SK-N-SH (cell line): ENCODE data around the gene PCNX1. TPM values are rescaled to one million over a fixed set of nuclear protein-coding genes. Genes with fewer than 3 reads are reported as not detected.
"Not testable (repeated sequence)": the region's sequence is repeated elsewhere in the genome, so short reads cannot be mapped to it uniquely, and the experiment has no call there.

Experiments
- CTCF ChIA-PET: fragments of 300-600, 350-600 bp; formaldehyde crosslinking; extraction: SDS; loops from one replicate; lab custom pipeline; 2021; lab: Yijun Ruan, JAX
- POLR2A ChIA-PET: fragments of 350-600 bp; sonication (Branson Sonifier 250); formaldehyde crosslinking; extraction: SDS; loops from one replicate; lab custom pipeline; 2020; ENCODE audit warnings: antibody characterized with exemption, inconsistent platforms; lab: Yijun Ruan, JAX
- DNase-seq: peaks from one replicate; pipeline ENCODE4 v3.0.0; 2012
- H2AFZ ChIP-seq: fragments of 200-600 bp; sonication (generic); 2 replicates; pipeline ENCODE4 v1.8.1; 2016; ENCODE audit warnings: antibody characterized with exemption, mild to moderate bottlenecking, low read depth
- H3F3A ChIP-seq: fragments of 200-600 bp; sonication (generic); replicated peaks from 2 replicates; pipeline ENCODE3; 2016; ENCODE audit warnings: antibody characterized with exemption, mild to moderate bottlenecking; ENCODE audit not compliant: insufficient read depth
- H3K27ac ChIP-seq, 2 experiments: fragments of 200-500 bp in 1 of 2; fragments of 200-600 bp in 1 of 2; sonication (Bioruptor generic) in 1 of 2; sonication (generic), shearing (Covaris generic) in 1 of 2; 2 replicates each; pipeline versions ENCODE4 v1.5.1 to v1.6.1; 2014 to 2016; ENCODE audit warnings: low read depth in 2 of 2, inconsistent platforms in 1 of 2, low read length in 1 of 2, mild to moderate bottlenecking in 1 of 2, mixed read lengths in 1 of 2
- H3K27me3 ChIP-seq: fragments of 200-600 bp; sonication (generic), shearing (Covaris generic); 2 replicates; pipeline ENCODE4 v1.6.1; 2016; ENCODE audit warnings: mixed run types; ENCODE audit not compliant: insufficient read depth
- H3K36me3 ChIP-seq, 2 experiments: fragments of 200-500 bp in 1 of 2; fragments of 200-600 bp in 1 of 2; sonication (Bioruptor generic) in 1 of 2; sonication (generic) in 1 of 2; replicated peaks in 1 of 2; 2 replicates each; pipeline versions ENCODE3 to v1.5.1; 2014 to 2016; ENCODE audit warnings: low read length in 1 of 2, mild to moderate bottlenecking in 1 of 2; ENCODE audit not compliant: insufficient read depth in 2 of 2, control insufficient read depth in 1 of 2
- H3K4me1 ChIP-seq, 2 experiments: fragments of 200-500 bp in 1 of 2; fragments of 200-600 bp in 1 of 2; sonication (Bioruptor generic) in 1 of 2; sonication (generic), shearing (Covaris generic) in 1 of 2; 2 replicates each; pipeline versions ENCODE4 v1.5.1 to v1.6.1; 2014 to 2016; ENCODE audit warnings: low read depth in 1 of 2, low read length in 1 of 2, mixed run types in 1 of 2; ENCODE audit not compliant: insufficient read depth in 2 of 2, control insufficient read depth in 1 of 2
- H3K4me2 ChIP-seq: fragments of 200-600 bp; sonication (generic), shearing (Covaris generic); 2 replicates; pipeline ENCODE4 v1.6.1; 2017; ENCODE audit warnings: mixed run types
- H3K4me3 ChIP-seq, 2 experiments: fragments of 200-500 bp in 1 of 2; fragments of 200-600 bp in 1 of 2; sonication (Bioruptor generic) in 1 of 2; sonication (generic), shearing (Covaris generic) in 1 of 2; 2 replicates each; pipeline versions ENCODE4 v1.5.1 to v1.8.1; 2014 to 2016; ENCODE audit warnings: low read depth in 2 of 2, inconsistent platforms in 1 of 2, low read length in 1 of 2, mild to moderate bottlenecking in 1 of 2, mixed read lengths in 1 of 2, moderate library complexity in 1 of 2
- H3K79me2 ChIP-seq: fragments of 200-600 bp; sonication (generic); 2 replicates; pipeline ENCODE4 v1.8.1; 2017; ENCODE audit warnings: mild to moderate bottlenecking; ENCODE audit not compliant: insufficient read depth
- H3K9ac ChIP-seq: fragments of 200-600 bp; sonication (generic); 2 replicates; pipeline ENCODE4 v1.6.1; 2017; ENCODE audit warnings: mixed run types
- H3K9me2 ChIP-seq: fragments of 200-600 bp; sonication (generic); 2 replicates; pipeline ENCODE4 v1.6.1; 2017; ENCODE audit warnings: mixed run types
- H3K9me3 ChIP-seq: fragments of 200-600 bp; sonication (generic); 2 replicates; pipeline ENCODE4 v1.6.1; 2017; ENCODE audit warnings: mixed run types, mild to moderate bottlenecking, moderate library complexity
- H4K20me1 ChIP-seq: fragments of 200-600 bp; sonication (generic); 2 replicates; pipeline ENCODE4 v1.6.1; 2017; ENCODE audit warnings: mild to moderate bottlenecking, mixed run types; ENCODE audit not compliant: insufficient read depth
- EP300 ChIP-seq, 2 experiments: IDR thresholded peaks; 2 replicates each; pipeline versions ENCODE4 v1.4.0 to v1.6.1; 2012; ENCODE audit warnings: borderline replicate concordance in 1 of 2, low read depth in 1 of 2, low read length in 1 of 2
- EZH2phosphoT487 ChIP-seq: fragments of 200-600 bp; sonication (generic); IDR thresholded peaks from 2 replicates; pipeline ENCODE4 v1.6.1; 2017; ENCODE audit warnings: low read depth, mixed run types, mild to moderate bottlenecking, antibody characterized with exemption, moderate library complexity, borderline replicate concordance
- FOXM1 ChIP-seq: IDR thresholded peaks from 2 replicates; pipeline ENCODE4 v1.4.0; 2012; ENCODE audit warnings: low read depth, mild to moderate bottlenecking
- GABPA ChIP-seq: IDR thresholded peaks from 2 replicates; pipeline ENCODE4 v1.4.0; 2012; ENCODE audit warnings: low read depth, mild to moderate bottlenecking
- GATA2 ChIP-seq: sonication (generic); formaldehyde crosslinking; IDR thresholded peaks from 2 replicates; pipeline ENCODE4 v1.5.0; 2020; ENCODE audit warnings: mild to moderate bottlenecking, missing genetic modification reagents
- PBX3 ChIP-seq: IDR thresholded peaks from 2 replicates; pipeline ENCODE4; 2012
- RCOR1 ChIP-seq: fragments of 150-350 bp; IDR thresholded peaks from 2 replicates; pipeline ENCODE4 v1.6.1; 2017; ENCODE audit warnings: antibody characterized with exemption, low read length
- TEAD4 ChIP-seq: IDR thresholded peaks from 2 replicates; pipeline ENCODE4 v1.4.0; 2012; ENCODE audit warnings: mild to moderate bottlenecking, borderline replicate concordance; ENCODE audit not compliant: insufficient read depth
- WGBS: methylation state at CpG from one replicate; pipeline ENCODE4 v1.1.6; 2017; ENCODE audit warnings: low lambda C conversion rate; 5-methylcytosine and 5-hydroxymethylcytosine counted together
- polyA plus RNA-seq, 3 experiments: library from polyadenylated mRNA; depleted of rRNA; stranded (reverse); fragments of >200 nt; gene quantifications; 2 replicates each; pipeline ENCODE4 v1.2.3, GENCODE V29; 2012
- TF ChIP-seq, protein P1 (sequence below): IDR thresholded peaks from 2 replicates; pipeline ENCODE4 v1.6.1; 2012; ENCODE audit warnings: mild to moderate bottlenecking, low read depth, low read length, moderate library complexity
- TF ChIP-seq, protein P2 (sequence below): fragments of 150-350 bp; IDR thresholded peaks from 2 replicates; pipeline ENCODE4 v1.6.1; 2017; ENCODE audit warnings: antibody characterized with exemption, low read length, low read depth, borderline replicate concordance

The PCNX1 gene
- polyA plus RNA-seq, 1 of the 3 experiments (the other 2 are of a cell fraction): 9.4 TPM

DNA sequence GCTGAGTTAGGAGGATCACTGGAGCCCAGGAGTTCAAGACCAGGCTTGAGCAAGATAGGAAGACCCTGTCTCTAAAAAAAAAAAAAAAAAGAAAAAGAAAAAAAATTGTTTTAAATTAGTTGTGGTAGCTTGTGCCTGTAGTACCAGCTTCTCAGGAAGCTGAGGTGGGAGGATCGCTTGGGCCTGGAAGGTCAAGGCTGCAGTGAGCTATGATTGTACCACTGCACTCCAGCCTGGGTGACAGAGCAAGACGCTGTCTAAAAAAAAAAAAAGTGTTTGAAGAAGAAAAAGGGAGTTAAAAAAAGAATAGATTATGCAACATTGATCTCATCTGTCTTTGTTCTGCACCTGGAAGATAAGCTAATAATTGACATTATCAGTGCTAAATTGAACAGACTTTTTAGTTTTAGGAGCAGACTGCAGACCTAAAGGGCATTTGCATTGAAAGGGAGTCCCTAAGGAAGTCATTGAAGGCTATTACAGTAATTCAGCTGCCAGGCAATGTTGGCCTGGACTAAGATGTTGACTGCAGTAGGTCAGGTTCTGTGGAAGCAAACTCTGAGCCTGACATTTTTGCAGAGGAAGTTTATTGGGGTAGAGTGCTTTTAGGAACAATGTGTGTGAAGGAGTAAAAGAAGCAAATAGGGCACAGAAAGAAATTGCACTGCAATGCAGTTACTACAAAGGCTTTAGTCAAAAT is 215.8 kb downstream of the PCNX1 start:
- CTCF ChIA-PET: interaction anchor here (1.0 to 1.4 kb wide), 2 partner anchors 13 to 18 kb away, joined by 4 read pairs; no protein-coding TSS in a partner anchor
- TF ChIP-seq, protein P1, sequence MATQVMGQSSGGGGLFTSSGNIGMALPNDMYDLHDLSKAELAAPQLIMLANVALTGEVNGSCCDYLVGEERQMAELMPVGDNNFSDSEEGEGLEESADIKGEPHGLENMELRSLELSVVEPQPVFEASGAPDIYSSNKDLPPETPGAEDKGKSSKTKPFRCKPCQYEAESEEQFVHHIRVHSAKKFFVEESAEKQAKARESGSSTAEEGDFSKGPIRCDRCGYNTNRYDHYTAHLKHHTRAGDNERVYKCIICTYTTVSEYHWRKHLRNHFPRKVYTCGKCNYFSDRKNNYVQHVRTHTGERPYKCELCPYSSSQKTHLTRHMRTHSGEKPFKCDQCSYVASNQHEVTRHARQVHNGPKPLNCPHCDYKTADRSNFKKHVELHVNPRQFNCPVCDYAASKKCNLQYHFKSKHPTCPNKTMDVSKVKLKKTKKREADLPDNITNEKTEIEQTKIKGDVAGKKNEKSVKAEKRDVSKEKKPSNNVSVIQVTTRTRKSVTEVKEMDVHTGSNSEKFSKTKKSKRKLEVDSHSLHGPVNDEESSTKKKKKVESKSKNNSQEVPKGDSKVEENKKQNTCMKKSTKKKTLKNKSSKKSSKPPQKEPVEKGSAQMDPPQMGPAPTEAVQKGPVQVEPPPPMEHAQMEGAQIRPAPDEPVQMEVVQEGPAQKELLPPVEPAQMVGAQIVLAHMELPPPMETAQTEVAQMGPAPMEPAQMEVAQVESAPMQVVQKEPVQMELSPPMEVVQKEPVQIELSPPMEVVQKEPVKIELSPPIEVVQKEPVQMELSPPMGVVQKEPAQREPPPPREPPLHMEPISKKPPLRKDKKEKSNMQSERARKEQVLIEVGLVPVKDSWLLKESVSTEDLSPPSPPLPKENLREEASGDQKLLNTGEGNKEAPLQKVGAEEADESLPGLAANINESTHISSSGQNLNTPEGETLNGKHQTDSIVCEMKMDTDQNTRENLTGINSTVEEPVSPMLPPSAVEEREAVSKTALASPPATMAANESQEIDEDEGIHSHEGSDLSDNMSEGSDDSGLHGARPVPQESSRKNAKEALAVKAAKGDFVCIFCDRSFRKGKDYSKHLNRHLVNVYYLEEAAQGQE: no peak
- TF ChIP-seq RCOR1: no peak
- peak in 1 of 2 experiments; percentile 37; a peak in 1 of 4 replicates for TF ChIP-seq EP300 (IDR thresholded peaks at IDR 0.05; ENCODE audit: borderline replicate concordance in 1 of 2, low read depth in 1 of 2, low read length in 1 of 2)
- TF ChIP-seq GATA2 (CRISPR knock-in tag): 0 out of 2 replicates have a peak, but pooled peaks have one; percentile 14
- TF ChIP-seq EZH2phosphoT487: no peak
- Histone ChIP-seq H3K27me3 (no peaks in the 10 kb centered on the region), H3K4me3 (no peak overlapping the region), H3K27ac (peak overlapping the region in 1 of 2 experiments; percentile 22; a peak in 1 of 4 replicates), H3K9me2 (no peaks in the 10 kb centered on the region), H3F3A (no peaks in the 10 kb centered on the region), H2AFZ (no peak overlapping the region), H3K79me2 (no peaks in the 10 kb centered on the region), H3K36me3 (peaks cover 0 to 5% of the 10 kb centered on the region in 2 experiments), H3K4me1 (peaks cover 2 to 10% of the 10 kb centered on the region in 2 experiments; a peak in 2 of 4 replicates), H3K9me3 (no peaks in the 10 kb centered on the region), H3K4me2 (no peak overlapping the region), H3K9ac (no peak overlapping the region), H4K20me1 (no peaks in the 10 kb centered on the region)
- DNase-seq: no peak
- POLR2A ChIA-PET: no interaction called here
- WGBS: 97% methylated on average over 2 of the region's 2 CpGs

- ChIA-PET CTCF (interaction anchor here (1.0 to 1.4 kb wide), 2 partner anchors 13 to 19 kb away, joined by 4 read pairs; no protein-coding TSS in a partner anchor), POLR2A (interaction anchor here (0.5 kb wide), 1 partner anchor 113 kb away, joined by 3 read pairs; no protein-coding TSS in a partner anchor)
- no peak overlapping the region for H2AFZ ChIP-seq
- no peaks in the 10 kb centered on the region for H3K79me2 ChIP-seq
- no peaks in the 10 kb centered on the region for H3K9me2 ChIP-seq
- peaks cover 0 to 8% of the 10 kb centered on the region in 2 experiments; a peak in 1 of 4 replicates for H3K4me1 ChIP-seq
- no peak overlapping the region for H3K4me2 ChIP-seq
- peaks cover 0 to 5% of the 10 kb centered on the region in 2 experiments for H3K36me3 ChIP-seq
- no peak for DNase-seq
- peak overlapping the region in 1 of 2 experiments; percentile 22; a peak in 1 of 4 replicates for H3K27ac ChIP-seq
- H4K20me1 ChIP-seq: no peaks in the 10 kb centered on the region
- WGBS: 94% methylated on average over 4 of the region's 4 CpGs
- H3K27me3 ChIP-seq: no peaks in the 10 kb centered on the region
- TF ChIP-seq, protein P2, sequence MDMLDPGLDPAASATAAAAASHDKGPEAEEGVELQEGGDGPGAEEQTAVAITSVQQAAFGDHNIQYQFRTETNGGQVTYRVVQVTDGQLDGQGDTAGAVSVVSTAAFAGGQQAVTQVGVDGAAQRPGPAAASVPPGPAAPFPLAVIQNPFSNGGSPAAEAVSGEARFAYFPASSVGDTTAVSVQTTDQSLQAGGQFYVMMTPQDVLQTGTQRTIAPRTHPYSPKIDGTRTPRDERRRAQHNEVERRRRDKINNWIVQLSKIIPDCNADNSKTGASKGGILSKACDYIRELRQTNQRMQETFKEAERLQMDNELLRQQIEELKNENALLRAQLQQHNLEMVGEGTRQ: no peak
- TF ChIP-seq FOXM1 (no peak), TEAD4 (no peak), EP300 (IDR thresholded peaks at IDR 0.05; ENCODE audit: borderline replicate concordance in 1 of 2, low read depth in 1 of 2, low read length in 1 of 2) (no peak), GABPA (no peak), PBX3 (no peak)
- H3K4me3 ChIP-seq: no peak overlapping the region
- H3K9me3 ChIP-seq: no peaks in the 10 kb centered on the region
- no peak overlapping the region for H3K9ac ChIP-seq
- H3F3A ChIP-seq: no peaks in the 10 kb centered on the region
Measured at GRCh38 chr14:71123579-71124135, 216.4 kb downstream of the PCNX1 start.

GRCh38 chr14:71129716-71130490 is 222.6 kb downstream of the PCNX1 start:
- H3K9me3 ChIP-seq, H3K27me3 ChIP-seq, POLR2A ChIA-PET, H3K4me3 ChIP-seq, H3K79me2 ChIP-seq, H3K9me2 ChIP-seq, H4K20me1 ChIP-seq, H3K36me3 ChIP-seq, DNase-seq: not testable (repeated sequence)
- Histone ChIP-seq H2AFZ (peak overlapping the region; percentile 81; the same call in 1 of the 2 replicates), H3K9ac (peak overlapping the region; percentile 62; the same call in 1 of the 2 replicates), H3K27ac (peak overlapping the region; percentile 73 to 80), H3K4me1 (peaks cover 0 to 16% of the 10 kb centered on the region in 2 experiments; a peak in 1 of 4 replicates), H3F3A (peaks cover 14% of the 10 kb centered on the region), H3K4me2 (peak overlapping the region; percentile 57)
- 93% methylated on average over 9 of the region's 9 CpGs for WGBS
- CTCF ChIA-PET: interaction anchor here (1.2 kb wide), 1 partner anchor 623 kb away, joined by 4 read pairs; no protein-coding TSS in a partner anchor
